ENCODE results near the gene CLEC2L.
"Not testable (repeated sequence)": the region's sequence is repeated elsewhere in the genome, so short reads cannot be mapped to it uniquely, and the experiment has no call there.

Gene CLEC2L

GRCh38 chr7:139523968-139524815, 707 bp downstream of the CLEC2L start:
- DNase-seq (ENCODE audit: low read depth in 2 of 2): no peak

GRCh38 chr7:139525239-139525638, 1.8 kb downstream of the CLEC2L start:
- no peak for DNase-seq (ENCODE audit: low read depth in 2 of 2)

- no peak for DNase-seq (ENCODE audit: low read depth in 2 of 2)
These were observed 2.3 kb downstream of the CLEC2L start for GRCh38 chr7:139525750-139526149.

- no peak for DNase-seq (ENCODE audit: low read depth in 2 of 2)
These were observed 3.4 kb downstream of the CLEC2L start for GRCh38 chr7:139526578-139527544.

GRCh38 chr7:139531094-139531493, 7.6 kb downstream of the CLEC2L start:
- DNase-seq (ENCODE audit: low read depth in 2 of 2): no peak

- no peak for DNase-seq (ENCODE audit: low read depth in 2 of 2)
These were observed 9.2 kb downstream of the CLEC2L start for GRCh38 chr7:139532636-139533155.

- DNase-seq (ENCODE audit: low read depth in 2 of 2): no peak
These were observed 10.6 kb downstream of the CLEC2L start for GRCh38 chr7:139534096-139534495.

GRCh38 chr7:139534966-139535651, 11.6 kb downstream of the CLEC2L start:
- DNase-seq (ENCODE audit: low read depth in 2 of 2): no peak

GRCh38 chr7:139536152-139536551, 12.7 kb downstream of the CLEC2L start:
- DNase-seq (ENCODE audit: low read depth in 2 of 2): no peak

GRCh38 chr7:139538881-139539635, 15.6 kb downstream of the CLEC2L start:
- no peak for DNase-seq (ENCODE audit: low read depth in 2 of 2)

GRCh38 chr7:139540203-139540602, 16.7 kb downstream of the CLEC2L start:
- no peak for DNase-seq (ENCODE audit: low read depth in 2 of 2)

- no peak for DNase-seq (ENCODE audit: low read depth in 2 of 2)
These were observed 18.3 kb downstream of the CLEC2L start for GRCh38 chr7:139541600-139542307.

- no peak for DNase-seq (ENCODE audit: low read depth in 2 of 2)
These were observed 19.0 kb downstream of the CLEC2L start for GRCh38 chr7:139542308-139543151.

- DNase-seq (ENCODE audit: low read depth in 2 of 2): no peak
These were observed 20.5 kb downstream of the CLEC2L start for GRCh38 chr7:139543801-139544603.

GRCh38 chr7:139544645-139545044, 21.2 kb downstream of the CLEC2L start:
- no peak for DNase-seq (ENCODE audit: low read depth in 2 of 2)

GRCh38 chr7:139548302-139549028, 25.0 kb downstream of the CLEC2L start:
- DNase-seq (ENCODE audit: low read depth in 2 of 2): no peak

- DNase-seq (ENCODE audit: low read depth in 2 of 2): not testable (repeated sequence)
These were observed 30.7 kb downstream of the CLEC2L start for GRCh38 chr7:139553991-139554700.
